22Rv1 (cell line): ENCODE measurements around the gene IGFBP5.

Experiments used
- CTCF ChIP-seq: fragments of 450-650 bp; IDR thresholded peaks from 2 replicates; pipeline ENCODE4 v1.5.1; 2017; ENCODE audit warnings: mild to moderate bottlenecking
- ZFX ChIP-seq: fragments of 450-650 bp; IDR thresholded peaks from 2 replicates; pipeline ENCODE4 v1.6.1; 2017; ENCODE audit warnings: antibody characterized with exemption, borderline replicate concordance

DNA sequence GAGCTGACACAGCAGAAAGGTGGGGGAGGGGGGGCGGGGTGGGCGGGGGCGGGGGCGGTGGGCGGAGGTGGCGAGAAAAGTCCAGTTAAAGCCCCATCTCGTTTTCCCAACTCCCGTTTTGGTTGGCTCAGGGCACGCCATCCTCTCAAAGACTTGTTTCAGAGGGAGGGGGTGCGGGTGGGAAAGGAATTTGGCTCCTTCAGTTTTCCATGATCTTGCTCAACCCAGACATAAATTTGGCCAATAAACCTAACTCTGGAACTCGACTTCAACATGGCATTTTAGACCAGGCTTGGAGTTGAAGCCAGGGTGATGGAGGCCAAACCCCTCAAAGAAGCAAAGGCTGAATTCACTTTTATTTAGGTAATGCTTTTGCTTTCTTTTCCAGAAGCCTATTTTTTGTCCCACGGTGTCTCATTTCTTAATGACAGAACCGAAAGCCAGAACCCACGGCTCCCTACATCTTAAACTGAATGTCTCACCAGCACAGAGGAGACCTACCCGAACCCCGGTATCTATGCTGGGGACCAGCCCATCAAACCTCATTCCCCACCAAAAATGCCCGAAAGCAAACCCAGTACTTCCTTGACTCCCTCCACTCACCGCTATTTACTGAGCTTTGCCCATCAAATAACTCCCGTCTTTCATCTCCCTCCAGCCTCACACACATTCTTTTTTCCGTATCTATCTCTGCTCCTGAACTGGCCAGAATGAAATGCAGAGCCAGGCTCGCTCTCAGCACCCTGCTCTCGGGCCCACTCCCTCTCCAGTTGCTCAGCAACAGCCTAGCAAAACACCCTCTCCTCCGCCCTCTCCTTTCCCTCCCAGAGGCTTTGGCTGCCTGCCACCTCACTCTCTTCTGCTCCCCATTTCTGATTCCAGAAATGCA lies 4.3 kb downstream of the IGFBP5 start:
- TF ChIP-seq CTCF (no peak), ZFX (no peak)
